Testis (tissue), 5 donors: ENCODE results near the gene RASAL2. TPM values are rescaled to one million over a fixed set of nuclear protein-coding genes. Genes with fewer than 3 reads are reported as not detected.

Experiments used
- DNase-seq: peaks from one replicate; pipeline ENCODE4 v3.0.0-alpha.2; 2019
- H3K27ac ChIP-seq, 2 donors: fragments of 200-600 bp; sonication (generic); one replicate each; pipeline ENCODE4 v1.5.1; 2019
- H3K27me3 ChIP-seq: fragments of 200-600 bp; sonication (generic); one replicate; pipeline ENCODE4 v1.5.1; 2019
- H3K36me3 ChIP-seq: fragments of 200-600 bp; sonication (generic); one replicate; pipeline ENCODE4 v1.5.1; 2017; ENCODE audit warnings: low read depth; ENCODE audit errors: missing control alignments
- H3K4me1 ChIP-seq: fragments of 200-600 bp; sonication (generic); one replicate; pipeline ENCODE4 v1.5.1; 2019
- H3K4me3 ChIP-seq, 2 donors: fragments of 200-600 bp; sonication (generic); one replicate each; pipeline ENCODE4 v1.5.1; 2017 to 2019
- H3K9me3 ChIP-seq: fragments of 200-600 bp; sonication (generic); one replicate; pipeline ENCODE4 v1.5.1; 2017
- POLR2A ChIP-seq: fragments of 450-650 bp; IDR thresholded peaks from one replicate; pipeline ENCODE4 v1.6.1; 2017; ENCODE audit warnings: antibody characterized with exemption, mild to moderate bottlenecking, moderate library complexity
- WGBS, 2 donors: methylation state at CpG; one replicate each; pipeline ENCODE4 v1.1.5; 2018; 5-methylcytosine and 5-hydroxymethylcytosine counted together
- intact Hi-C: fragments of 100-400 bp; cut with DNase I; formaldehyde crosslinking; loops from one replicate; pipeline ENCODE4 v1.15.1; 2023; ENCODE audit warnings: low total_unique reads
- long read RNA-seq, 2 donors: transcript quantifications; one replicate each; lab custom pipeline, GENCODE V29; 2026
- polyA plus RNA-seq: library from polyadenylated mRNA; stranded (reverse); fragments of 350-450 nt; fragmentation: Illumina TruSeq; extraction: RNeasy Lipid Tissue Mini Kit (QIAGEN cat#74804); gene quantifications from one replicate; pipeline ENCODE4 v1.2.3, GENCODE V29; 2014; ENCODE audit warnings: low read depth, low replicate concordance; ENCODE audit not compliant: insufficient read depth
- total RNA-seq, 2 donors: library from RNA; depleted of rRNA; stranded (reverse); fragments of >200 nt; gene quantifications; one replicate each; pipeline ENCODE4 v1.2.3, GENCODE V29; 2016
- TF ChIP-seq, protein P1 (sequence below), 3 experiments: fragments of 450-650 bp in 2 of 3; fragments of 200-600 bp in 1 of 3; sonication (generic) in 1 of 3; IDR thresholded peaks; one replicate each; pipeline ENCODE4 v1.5.1; 2016 to 2019; ENCODE audit warnings: antibody characterized with exemption in 3 of 3, mild to moderate bottlenecking in 2 of 3, moderate library complexity in 1 of 3

The RASAL2 gene
- total RNA-seq (10 to 100 TPM; 39.6 to 41.7 TPM), polyA plus RNA-seq (25.9 TPM)
- long read RNA-seq, donor 1, transcript RASAL2-204 (2 exons, 650 nt), result major isoform, 5 of 14 reads
- long read RNA-seq, donor 1, partial matches to known transcripts, result 9 of 14 reads
- long read RNA-seq, donor 1, other reads (novel, unspliced or antisense), result 0 of 14 reads
- long read RNA-seq, donor 2, full-length matches to known transcripts, result 5 of 5 reads
- long read RNA-seq, donor 2, partial matches to known transcripts, result 0 of 5 reads
- long read RNA-seq, donor 2, other reads (novel, unspliced or antisense), result 0 of 5 reads

DNA sequence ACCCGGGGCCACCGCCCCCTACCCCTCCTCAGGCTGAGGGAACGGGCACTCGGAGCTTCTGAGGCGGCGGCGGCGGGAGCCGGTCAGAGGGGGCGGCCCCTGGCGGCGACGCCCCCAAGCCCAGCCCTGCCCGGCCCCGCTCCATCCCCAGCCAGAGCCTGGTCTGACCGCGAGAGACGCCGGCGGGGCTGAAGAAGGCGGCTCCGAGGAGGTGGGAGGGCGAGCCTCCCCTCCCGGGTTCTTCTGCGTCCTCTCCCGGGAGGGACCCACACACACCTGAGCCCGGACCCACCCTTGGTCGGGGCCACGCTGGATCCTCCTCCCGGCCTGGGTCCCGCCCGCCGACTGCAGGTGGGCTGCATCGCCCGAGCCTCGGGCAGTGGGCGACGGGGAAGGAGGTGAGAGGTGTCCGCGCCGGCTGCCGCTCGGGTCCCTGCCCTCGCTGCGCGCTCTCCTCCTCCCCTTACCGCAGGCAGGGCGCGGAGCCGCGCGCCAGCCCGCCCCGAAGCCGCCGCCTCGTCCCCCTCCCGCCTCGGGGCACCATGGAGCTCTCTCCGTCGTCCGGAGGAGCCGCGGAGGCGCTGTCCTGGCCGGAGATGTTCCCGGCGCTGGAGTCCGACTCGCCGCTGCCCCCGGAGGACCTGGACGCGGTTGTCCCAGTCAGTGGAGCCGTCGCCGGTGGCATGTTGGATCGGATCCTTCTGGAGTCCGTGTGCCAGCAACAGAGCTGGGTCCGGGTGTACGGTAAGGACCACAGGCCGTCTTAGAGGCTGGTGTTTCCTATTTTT, at the start of gene RASAL2:
TSS of gene RASAL2 (plus strand) at position 154 of the 788 bp plus-strand sequence. CDS start at position 543, 389 bp downstream.
- no peaks in the 10 kb centered on the region for H3K27me3 ChIP-seq
- TF ChIP-seq POLR2A, result no peak
- TF ChIP-seq, protein P1, sequence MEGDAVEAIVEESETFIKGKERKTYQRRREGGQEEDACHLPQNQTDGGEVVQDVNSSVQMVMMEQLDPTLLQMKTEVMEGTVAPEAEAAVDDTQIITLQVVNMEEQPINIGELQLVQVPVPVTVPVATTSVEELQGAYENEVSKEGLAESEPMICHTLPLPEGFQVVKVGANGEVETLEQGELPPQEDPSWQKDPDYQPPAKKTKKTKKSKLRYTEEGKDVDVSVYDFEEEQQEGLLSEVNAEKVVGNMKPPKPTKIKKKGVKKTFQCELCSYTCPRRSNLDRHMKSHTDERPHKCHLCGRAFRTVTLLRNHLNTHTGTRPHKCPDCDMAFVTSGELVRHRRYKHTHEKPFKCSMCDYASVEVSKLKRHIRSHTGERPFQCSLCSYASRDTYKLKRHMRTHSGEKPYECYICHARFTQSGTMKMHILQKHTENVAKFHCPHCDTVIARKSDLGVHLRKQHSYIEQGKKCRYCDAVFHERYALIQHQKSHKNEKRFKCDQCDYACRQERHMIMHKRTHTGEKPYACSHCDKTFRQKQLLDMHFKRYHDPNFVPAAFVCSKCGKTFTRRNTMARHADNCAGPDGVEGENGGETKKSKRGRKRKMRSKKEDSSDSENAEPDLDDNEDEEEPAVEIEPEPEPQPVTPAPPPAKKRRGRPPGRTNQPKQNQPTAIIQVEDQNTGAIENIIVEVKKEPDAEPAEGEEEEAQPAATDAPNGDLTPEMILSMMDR (IDR thresholded peaks at IDR 0.05), result no peak
- intact Hi-C loops, result no loop called here

DNA sequence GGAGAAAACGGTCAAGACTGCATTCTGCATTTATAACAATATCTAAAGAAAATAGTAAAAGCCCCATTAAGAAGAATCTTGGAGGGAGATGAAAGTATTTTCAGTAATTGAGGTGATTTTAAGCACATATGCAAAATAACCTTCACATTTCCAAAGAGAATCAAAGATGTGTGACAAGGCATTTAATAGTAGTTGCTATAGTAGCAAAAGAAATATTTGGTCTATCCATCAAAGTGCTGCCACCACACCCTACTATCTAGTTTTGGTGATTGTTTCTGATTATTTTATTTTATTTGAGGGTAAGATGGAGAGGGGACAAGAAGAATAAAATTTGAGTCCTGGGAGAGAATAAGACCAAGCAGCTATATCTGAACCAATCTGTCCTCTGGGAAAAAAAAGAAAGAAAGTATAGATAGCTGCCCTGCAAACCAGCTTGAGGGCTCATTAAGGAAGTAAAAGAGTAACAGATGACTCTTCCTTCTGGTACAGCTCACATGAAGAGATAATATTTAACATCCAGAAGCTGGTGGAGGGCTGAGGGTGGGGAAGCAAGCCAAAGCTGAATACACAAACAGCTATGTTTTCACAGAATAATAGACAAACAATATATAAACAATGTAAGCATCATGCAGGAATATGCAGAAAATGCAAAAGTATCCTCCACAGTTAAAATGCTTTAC, 47.2 kb upstream of the RASAL2 start:
- TF ChIP-seq, protein P1 (IDR thresholded peaks at IDR 0.05), result no peak
- TF ChIP-seq POLR2A, result no peak
- Histone ChIP-seq H3K27ac (no peak overlapping the region), H3K9me3 (no peaks in the 10 kb centered on the region), H3K27me3 (no peaks in the 10 kb centered on the region), H3K36me3 (no peaks in the 10 kb centered on the region), H3K4me3 (no peak overlapping the region), H3K4me1 (no peaks in the 10 kb centered on the region)
- WGBS, 2 donors, result 42 to 91% methylated on average over 1 of the region's 1 CpG
- intact Hi-C loops, result no loop called here
- no peak for DNase-seq

More for the DNA sequence above, at the start of gene RASAL2:
- Histone ChIP-seq H3K4me1 (peaks cover 8% of the 10 kb centered on the region), H3K36me3 (no peaks in the 10 kb centered on the region), H3K9me3 (no peaks in the 10 kb centered on the region), H3K4me3 (peak within 1 kb of the TSS; percentile 92 to 98), H3K27ac (peak within 1 kb of the TSS; percentile 93 to 95)
- peak; percentile 66 for DNase-seq
- 0% methylated on average over 12 to 54 of the region's 82 CpGs for WGBS, 2 donors

- Histone ChIP-seq H3K36me3 (no peaks in the 10 kb centered on the region), H3K9me3 (no peaks in the 10 kb centered on the region), H3K27ac (no peak overlapping the region), H3K4me3 (no peak overlapping the region), H3K4me1 (no peaks in the 10 kb centered on the region), H3K27me3 (no peaks in the 10 kb centered on the region)
- intact Hi-C loops, result no loop called here
- DNase-seq, result no peak
- TF ChIP-seq POLR2A, result no peak
- TF ChIP-seq, protein P1 (IDR thresholded peaks at IDR 0.05), result no peak
- 41 to 63% methylated on average over 2 of the region's 2 CpGs for WGBS, 2 donors
Observed at GRCh38 chr1:178047403-178048093, 46.4 kb upstream of the RASAL2 start.

DNA sequence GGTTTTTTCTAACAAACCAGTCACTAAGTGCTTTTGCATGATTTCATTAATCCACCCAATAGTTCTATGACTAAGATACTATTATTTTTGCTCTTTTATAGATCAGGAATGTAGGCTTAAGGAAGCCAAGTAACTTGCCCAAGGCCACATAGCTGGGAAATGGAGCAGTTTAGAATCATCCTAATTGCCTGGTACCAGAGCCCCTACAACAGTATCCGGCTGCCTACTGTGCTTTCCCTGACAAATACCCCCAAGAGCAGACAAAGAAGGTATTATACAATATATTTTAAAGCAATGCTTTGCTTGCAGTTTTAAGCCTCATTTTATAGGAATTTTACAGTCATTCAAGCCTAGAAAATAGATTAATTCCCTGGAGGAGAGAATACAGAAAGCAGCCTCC, 45.5 kb upstream of the RASAL2 start:
- Histone ChIP-seq H3K27ac (no peak overlapping the region), H3K9me3 (no peaks in the 10 kb centered on the region), H3K27me3 (no peaks in the 10 kb centered on the region), H3K36me3 (no peaks in the 10 kb centered on the region), H3K4me1 (peaks cover 3% of the 10 kb centered on the region), H3K4me3 (no peak overlapping the region)
- TF ChIP-seq, protein P1 (IDR thresholded peaks at IDR 0.05), result no peak
- no peak for TF ChIP-seq POLR2A
- no peak for DNase-seq
- 76 to 77% methylated on average over 1 of the region's 1 CpG for WGBS, 2 donors
- intact Hi-C loops, result no loop called here
